Right renal cortex interstitium (tissue), 3 donors: Measurements from ENCODE around the gene CASP8. TPM values are rescaled to one million over a fixed set of nuclear protein-coding genes. Genes with fewer than 3 reads are reported as not detected.

Experiments used
- DNase-seq, 3 donors: peaks; one replicate each; pipeline ENCODE4 v3.0.0-alpha.2; 2013; ENCODE audit warnings: low read depth in 3 of 3, low spot score in 2 of 3
- polyA plus RNA-seq, 3 donors: library from polyadenylated mRNA; unstranded; fragments of 120-200 nt; gene quantifications; one replicate each; pipeline ENCODE4 v1.2.1, GENCODE V29; 2013; ENCODE audit not compliant: insufficient read length in 3 of 3

CASP8 gene
- 10 to 100 TPM; 14.9 to 17.3 (median 15.2) TPM for polyA plus RNA-seq

DNA sequence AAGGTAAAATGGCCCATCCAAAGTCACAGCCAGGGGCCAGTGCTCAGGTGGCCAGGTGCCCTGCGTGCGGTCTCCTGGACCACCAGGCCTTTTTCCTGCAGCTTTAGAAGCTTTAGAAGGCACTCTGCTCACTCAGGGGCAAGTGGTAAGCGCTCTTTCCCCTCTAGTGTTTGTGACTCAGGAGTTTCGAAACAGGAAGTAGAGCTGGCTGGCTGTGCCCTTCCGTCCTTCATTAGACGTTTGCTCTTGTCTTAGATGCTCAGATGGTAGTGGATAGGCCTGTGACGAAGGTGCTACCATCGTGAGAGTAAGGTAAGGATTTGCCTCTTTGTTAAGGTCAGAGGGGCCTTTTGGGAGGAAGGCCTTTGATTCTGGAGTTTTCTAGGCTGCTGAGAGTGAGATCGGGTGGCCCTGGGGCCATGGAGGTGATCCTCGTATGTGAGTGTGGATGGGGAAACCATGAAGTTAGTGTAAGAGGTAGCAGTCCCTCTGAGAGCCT is at the start of gene CASP8:
CASP8 (plus strand) TSS at position 235 of the 499 bp plus-strand sequence. CDS start 5,951 bp downstream, outside the sequence.
- DNase-seq, result no peak

DNA sequence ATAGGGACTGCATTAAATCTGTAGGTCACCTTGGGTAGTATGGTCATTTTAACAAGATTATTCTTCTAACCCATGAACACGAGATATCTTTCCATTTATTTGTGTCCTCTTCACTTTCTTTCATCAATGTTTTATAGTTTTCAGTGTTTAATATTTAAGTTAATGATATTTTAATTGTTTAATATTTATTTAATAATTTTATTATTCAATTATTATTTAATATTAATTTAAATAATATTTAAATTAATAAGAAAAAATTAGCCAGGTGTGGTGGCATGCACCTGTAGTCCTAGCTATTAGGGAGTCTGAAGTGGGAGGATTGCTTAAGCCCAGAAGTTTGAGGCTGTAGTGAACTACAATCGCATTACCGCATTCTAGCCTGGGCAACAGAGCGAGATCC is 44.4 kb upstream of the CASP8 start:
- DNase-seq, result no peak

DNA sequence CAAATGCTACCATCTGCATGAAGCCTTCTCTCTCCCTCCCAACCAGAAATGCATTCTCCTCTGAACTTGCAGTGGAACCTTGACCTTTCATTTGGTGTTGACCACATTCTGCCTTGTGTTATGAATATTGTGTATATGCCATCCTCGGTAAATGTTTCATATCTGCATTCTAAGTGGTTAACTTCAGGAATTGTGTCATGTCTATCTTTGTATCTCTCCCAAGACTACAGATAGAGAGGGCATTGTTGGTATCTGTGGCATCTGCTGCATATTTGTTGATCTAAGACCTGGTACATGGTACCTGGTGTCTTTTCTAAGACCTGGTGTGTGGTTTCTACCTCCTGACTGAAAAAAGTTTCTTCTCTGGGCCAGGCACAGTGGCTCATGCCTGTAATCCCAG is 43.4 kb upstream of the CASP8 start:
- DNase-seq, result no peak

DNA sequence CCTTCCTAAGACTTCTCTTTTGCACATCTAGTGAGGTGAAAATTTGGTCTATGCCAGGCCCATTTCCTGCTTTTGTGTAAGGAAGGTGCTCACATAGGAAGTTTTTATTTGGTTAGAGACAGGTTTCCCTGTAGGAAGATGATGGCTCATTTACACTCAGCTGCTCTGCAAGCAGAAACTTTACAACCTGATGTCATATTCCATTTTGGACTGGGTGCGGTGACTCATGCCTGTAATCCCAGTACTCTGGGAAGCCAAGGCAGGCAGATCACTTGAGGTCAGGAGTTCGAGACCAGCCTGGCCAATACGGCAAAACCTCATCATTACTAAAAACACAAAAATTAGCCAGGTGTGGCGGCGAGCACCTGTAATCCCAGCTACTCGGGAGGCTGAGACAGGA is 41.6 kb upstream of the CASP8 start:
- DNase-seq, result no peak

DNA sequence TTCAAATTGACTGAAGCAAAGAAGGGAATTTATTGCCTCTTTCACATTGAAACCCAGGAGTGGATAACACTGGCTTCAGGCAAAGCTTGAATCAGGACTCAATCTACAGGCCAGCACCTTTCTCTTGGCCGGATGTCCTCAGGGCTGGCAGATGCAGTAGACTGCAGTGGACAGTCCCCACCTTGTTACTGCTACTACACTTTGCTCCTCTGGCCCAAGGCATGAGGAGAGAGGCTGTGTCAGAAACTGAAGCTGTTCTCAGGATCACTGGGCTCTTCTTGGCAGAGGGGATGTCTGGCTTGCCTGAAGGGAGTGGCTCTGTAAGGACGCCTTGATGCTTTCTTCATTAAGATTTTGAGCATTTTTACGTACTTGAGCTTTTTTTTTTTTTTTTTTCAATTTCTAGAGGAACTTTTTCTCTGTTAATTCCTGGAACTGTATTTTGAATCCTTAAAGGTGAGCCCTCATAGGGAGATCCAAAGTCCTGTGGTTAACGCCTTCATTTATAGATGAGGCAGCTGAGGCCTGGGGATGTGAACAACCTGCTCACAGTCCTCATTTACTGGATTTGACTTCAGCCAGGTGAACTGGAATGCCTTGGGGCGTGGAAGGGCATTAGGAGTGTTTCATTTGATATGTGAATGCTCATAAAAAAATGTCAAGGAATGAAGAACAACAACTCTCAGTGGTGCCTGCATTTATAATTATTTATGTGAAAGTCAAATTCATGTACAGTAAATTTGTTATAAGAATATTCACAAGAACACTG is 40.8 kb upstream of the CASP8 start:
- no peak for DNase-seq

DNA sequence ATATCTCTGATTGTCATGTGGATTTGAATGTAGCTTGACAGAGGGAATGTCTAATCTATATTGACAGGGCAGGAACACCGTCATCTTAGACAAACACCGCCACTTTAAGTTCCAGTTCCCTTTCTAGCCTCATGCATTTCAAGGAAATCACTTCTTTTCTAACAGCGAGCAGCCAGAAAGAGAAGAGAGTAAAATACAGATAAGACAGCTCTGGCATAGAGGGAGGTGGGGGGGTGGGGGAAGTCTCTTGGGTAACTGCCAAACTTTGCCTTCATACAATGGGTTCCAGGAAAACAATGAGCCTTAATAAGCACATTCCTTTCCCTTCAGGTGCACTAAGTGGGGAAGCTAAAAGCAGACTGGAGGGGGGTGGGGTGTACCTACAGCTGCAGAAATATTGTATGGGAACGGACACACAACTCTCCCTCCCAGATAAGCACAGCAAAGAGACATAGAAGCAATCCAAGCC is 40.2 kb upstream of the CASP8 start:
- DNase-seq, result no peak

DNA sequence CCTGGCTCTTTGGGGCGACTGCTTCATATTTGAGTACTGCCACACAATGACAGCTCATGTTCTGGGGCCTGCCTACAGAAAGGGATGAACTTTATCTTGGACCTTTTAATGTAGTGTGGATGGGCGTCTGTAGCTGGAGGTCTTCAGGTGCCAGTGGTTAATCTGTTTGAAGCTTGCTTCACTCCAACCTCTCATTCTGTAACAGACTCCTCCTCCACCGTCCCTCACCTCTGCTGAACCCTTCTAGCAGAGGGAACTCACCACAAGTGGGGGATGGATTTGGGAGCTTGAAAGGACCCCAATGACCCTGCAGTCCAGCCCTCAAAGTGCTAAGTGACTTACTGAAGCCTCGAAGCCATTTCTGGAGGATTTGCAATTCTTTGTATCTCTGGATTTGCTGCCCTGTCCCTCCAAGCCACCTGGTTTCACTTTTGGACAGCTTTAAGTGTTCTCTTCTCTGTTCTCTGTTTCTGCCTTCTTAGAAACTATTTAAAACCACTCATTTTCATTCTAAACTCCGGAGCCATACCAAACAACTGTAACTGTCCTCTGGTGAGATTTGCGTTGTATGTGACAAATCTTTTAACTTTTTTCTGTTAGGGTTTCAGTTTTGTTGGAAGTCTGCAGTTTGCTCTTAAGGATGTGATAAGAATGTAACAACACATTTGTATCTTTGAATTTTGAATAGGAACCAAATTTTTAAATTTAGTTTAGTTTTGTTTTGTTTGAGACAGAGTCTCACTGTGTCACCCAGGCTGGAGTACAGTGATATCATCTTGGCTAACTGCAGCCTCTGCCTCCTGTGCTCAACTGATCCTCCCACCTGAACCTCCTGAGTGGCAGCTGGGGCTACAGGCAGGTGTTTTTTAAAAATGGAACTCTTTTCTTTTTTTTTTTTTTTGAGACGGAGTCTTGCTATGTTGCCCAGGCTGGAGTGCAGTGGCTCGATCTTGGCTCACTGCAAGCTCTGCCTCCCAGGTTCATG is 37.0 kb upstream of the CASP8 start:
- no peak for DNase-seq

DNA sequence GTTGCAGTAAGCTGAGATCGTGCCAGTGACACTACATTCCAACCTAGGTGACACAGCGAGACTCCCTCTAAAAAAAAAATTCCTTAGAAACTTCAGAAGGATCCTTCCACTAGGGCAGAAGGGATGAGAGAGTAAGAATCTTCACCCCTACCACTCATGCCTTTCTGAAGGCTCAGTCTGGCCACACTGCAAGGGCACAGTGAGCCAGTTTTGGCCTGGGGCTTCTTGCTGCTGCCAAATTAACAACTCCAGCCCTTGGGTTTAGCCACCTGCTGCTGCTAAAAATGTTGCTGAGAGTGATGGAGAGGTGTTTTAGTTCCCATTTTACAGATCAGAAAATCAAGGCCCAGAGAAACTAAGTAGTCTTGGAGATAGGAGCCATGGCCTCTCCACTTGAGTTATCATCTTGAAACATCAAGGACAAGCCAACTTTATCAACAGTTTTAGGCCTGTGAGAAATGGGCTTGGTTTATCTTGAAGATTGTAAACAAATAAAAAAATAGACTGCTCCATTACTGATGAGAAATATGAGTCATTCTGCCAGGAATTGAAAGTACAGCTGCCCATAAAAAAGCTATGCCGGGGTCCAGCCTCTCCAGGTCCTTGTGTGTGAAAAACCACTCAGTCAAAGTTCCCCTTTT is 31.9 kb upstream of the CASP8 start:
- DNase-seq, result no peak

DNA sequence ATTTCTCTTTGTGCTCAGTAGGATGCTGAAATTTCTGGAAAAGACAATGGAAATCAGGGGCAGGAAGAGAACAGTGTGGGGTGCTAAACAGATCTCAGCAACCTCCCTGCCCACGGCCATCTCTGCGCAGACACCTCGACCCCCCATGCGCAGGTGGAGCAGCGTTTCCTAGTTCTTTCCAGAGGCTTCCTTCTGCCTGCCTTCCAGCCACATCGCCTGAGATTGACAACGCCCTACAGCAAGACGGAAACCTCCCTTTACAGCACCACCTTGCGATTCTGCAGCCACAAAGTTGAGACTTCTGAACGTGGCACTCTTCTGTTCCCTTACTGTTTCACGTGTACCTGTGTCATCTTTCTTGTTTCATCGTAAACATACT is 31.4 kb upstream of the CASP8 start:
- DNase-seq, result no peak

DNA sequence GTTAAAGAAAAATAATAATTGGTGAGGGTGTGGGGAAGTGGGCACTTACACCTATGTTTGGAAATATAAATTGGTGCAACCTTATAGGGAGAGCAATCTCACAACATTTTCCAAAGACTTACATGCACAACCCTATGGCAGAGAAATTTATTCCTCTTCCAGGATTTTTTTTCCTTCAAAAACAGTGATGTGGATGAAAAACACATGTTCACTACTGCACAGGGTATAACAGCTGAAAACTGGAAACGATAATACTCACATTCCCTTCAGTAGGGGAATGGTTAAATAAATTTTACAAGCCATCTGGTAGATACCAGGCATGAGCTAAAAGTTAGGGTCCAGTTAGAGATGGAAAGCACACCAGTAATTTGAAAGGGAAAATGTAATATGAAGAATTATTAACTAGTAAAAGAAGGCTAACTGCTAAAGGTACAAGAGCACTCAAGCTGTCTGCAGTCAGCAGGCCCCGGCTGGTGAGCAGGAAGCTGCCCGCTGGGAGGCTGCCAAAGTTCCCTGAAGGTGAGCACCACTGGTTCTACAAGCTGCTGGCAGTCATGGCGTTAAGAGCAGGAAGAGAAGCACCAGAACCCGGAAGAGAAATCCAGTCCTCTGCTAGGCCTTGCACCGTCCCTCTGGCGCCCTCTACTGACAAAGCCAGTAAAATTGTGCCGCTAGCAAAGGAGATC is 28.4 kb upstream of the CASP8 start:
- DNase-seq, result peak; percentile 67 to 81 (median 78)

DNA sequence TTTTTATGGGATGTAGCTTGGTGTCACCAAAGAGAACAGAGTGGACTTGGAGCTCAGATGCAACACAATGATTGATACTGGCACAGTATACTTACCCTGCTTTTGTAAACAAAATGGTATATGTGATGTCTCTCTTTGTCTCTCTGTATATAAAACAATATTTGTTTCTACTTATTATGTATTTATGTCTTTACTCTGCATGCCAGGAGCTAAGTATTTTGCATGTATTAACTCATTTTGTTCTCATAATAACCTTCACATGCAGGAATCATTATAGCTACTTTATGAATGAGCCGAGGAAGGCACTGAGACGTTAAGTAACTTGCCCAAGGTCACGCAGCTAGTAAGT is 27.9 kb upstream of the CASP8 start:
- no peak for DNase-seq

DNA sequence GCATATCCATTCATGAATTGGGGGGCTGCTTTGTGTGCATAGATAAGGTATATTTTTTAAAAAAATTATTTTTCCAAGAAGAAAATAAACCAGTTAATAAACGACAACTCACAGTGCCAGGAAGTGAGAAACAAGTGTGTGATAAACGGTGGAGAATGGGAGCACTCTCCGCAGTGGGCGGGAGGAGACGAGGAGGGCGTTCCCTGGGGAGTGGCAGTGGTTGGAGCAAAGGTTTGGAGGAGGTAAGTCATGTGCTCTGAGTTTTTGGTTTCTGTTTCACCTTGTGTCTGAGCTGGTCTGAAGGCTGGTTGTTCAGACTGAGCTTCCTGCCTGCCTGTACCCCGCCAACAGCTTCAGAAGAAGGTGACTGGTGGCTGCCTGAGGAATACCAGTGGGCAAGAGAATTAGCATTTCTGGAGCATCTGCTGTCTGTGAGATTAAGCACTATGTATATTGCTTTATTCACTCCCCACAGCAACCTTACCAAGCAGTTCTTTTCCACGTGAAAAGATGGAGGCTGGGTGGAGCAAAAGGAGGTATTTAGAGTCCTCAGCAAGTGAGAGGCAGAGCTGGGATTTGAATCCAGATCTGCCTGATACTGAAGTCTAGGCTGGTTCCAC is 27.0 kb upstream of the CASP8 start:
- DNase-seq, result no peak

DNA sequence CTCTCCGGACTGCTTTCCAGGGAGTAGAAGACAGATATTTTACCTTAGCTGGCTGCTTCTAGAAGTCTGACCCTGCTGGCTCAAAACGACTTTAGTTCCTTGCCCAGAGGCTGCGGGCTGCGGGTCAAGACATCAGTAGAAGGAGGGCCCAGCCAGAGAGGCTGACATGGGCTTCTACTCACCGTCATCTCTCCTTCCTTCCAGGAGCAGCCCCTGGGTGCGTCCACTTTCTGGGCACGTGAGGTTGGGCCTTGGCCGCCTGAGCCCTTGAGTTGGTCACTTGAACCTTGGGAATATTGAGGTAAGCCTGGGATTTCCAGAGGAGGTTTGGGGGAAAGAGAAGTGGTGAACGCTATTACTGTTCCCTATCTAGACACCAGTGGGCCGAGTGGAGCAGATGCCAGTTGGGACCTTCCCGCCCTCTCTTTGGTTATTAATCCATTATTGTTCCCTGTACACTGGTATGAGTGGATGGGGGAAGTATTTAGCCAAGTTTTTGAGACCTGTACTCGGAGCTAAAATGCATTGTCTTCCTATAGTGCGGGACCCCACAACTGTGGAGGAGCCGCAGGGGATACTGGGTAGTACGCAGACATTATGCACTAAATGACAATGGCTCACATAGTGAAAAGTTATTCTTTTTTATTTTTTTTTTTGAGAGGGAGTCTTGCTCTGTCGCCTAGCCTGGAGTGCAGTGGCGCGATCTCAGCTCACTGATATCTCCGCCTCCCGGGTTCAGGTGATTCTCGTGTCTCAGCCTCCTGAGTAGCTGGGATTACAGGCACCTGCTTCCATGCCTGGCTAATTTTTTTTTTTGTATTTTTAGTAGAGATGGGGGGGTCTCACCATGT is 26.3 kb upstream of the CASP8 start:
- no peak for DNase-seq

DNA sequence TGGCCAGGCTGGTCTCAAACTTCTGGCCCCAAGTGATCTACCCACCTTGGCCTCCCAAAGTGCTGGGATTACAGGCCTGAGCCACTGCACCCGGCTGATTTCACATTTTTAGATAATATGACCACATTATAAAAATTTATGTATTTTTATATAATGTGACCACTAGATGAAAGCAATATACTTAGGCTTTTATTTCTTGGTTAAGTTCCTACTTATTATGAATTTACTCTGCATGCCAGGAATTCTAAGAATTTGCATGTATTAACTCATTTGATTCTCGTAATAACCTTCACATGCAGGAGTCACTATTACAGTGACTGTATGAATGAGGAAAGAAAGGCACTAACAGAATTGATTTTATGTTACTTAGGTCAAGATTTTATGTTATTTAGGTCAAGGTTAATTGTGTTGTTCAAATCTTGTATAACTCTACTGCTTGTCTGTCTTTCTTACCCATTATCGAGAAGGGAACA is 25.6 kb upstream of the CASP8 start:
- no peak for DNase-seq

DNA sequence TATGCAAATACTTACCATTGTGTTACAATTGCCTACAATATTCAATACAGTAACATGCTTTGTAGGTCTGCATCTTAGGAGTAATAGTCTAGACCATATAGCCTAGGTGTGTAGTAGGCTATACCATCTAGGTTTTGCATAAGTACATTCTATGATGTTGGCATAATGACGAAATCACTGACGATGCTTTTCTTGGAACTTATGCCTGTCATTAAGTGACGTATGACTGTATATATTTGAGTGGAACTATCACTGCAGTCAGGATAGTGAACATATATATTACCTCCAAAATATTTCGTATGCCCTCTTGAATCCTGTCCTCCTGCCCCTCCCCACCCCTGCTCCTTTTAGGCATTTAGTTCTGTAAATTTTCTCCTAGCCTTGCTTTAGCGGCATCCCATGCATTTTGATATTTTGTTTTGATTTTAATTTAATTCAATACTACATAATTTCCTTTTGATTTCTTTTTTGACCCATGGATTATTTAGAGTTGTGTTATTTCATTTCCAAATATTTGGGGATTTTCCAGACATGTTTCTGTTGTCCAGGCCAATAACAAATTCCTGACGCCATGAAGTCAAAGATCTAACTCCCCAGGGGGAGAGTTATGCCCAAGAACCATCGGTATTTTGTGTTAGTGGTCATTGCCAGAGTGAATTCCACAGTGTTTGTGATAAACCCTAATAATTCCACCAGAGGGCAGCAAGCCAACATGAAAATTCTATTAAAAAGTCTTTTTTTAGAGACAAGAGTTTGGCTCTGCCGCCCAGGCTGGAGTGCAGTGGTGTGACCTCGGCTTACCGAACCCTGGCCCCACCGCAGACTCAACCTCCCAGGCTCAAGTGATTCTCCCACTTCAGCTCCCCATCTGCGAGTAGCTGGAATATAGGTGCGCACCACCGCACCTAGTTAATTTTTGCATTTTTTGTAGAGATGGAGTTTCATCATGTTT is 24.2 kb upstream of the CASP8 start:
- peak in 2 of 3 donors; percentile 61 to 68 for DNase-seq

DNA sequence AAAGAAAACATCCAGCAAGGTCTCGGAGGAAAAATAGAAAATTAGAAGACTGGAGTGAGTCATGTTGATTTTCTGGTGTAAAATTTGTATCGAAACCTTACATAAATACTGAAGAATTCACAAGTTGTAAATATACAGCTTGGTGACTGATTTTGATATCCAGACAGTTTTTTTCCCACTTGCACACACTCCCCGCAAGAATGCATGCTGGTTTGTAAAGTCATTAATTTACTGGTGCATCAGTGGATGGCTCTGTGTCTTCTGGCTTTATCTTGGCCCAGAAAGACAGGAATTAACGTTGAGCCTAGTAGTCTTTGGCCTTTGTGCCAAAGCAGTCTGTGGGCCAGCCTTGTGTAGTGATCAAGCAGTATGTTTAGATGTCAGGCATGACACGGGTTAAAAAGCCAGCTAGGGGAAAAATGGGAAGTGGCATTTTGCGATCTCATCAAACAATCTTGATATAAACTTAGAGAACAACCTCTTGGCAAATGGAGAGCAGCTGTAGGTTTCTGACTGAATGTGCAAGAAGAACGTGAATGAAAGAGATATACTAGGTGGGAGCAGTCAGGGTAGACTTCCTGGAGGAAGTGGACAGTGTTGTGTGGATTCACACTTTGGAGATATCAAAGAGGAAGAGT is 22.7 kb upstream of the CASP8 start:
- DNase-seq, result no peak
